Endothelial cell of coronary artery (primary cell): ENCODE data around the gene RESP18. TPM values are rescaled to one million over a fixed set of nuclear protein-coding genes. Genes with fewer than 3 reads are reported as not detected.

ENCODE experiments used
- total RNA-seq: library from RNA; depleted of rRNA; stranded (reverse); fragments of >200 nt; gene quantifications from 2 replicates; pipeline ENCODE4 v1.2.3, GENCODE V29; 2014

Gene RESP18
- not detected in 2 replicates for total RNA-seq

DNA sequence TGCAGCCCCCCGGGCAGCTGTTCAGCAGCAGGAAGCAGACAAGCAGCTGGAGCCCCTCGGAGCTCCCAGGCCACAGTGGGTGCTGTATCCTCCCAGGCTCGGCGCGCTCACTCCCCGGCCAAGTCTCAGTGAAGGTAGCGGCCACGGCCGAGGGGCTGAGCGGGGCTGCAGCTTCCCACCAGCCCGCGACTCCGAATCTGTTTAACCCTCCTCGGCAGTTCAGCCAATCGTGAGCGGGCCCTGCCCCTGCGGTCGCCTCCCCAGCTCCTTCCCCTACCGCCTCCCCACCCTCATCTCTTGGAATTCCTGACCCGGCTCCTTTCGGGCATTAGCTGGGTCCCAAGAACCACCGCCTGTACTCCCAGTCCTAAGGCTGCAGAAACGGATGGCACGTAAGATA lies at the start of gene RESP18:
Gene RESP18 (minus strand): TSS at position 203 of the 400 bp plus-strand sequence.

DNA sequence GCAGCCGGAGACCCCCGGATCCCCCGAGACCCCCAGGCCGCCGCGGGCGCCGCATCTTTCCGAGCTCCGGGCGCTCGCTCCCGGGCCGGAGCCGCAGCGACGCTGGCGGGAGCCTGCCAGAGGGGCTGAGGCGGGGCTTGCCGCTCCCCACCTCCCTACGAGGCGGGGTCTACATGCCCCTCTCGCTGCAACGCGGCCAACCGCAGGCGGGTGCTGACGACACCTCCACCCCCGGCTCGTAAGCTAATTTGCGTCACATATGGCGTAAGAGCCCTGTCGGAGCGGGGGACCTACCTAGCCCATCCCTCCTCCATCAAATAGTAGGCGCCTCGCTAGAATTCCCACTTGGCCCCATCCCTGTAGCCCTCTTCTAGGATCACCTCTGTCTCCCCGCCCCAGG lies 23.3 kb downstream of the RESP18 start, which contains the start of gene PTPRN:
Gene PTPRN (minus strand): TSS at position 124 of the 400 bp plus-strand sequence. CDS start 69 bp downstream, at position 55.

DNA sequence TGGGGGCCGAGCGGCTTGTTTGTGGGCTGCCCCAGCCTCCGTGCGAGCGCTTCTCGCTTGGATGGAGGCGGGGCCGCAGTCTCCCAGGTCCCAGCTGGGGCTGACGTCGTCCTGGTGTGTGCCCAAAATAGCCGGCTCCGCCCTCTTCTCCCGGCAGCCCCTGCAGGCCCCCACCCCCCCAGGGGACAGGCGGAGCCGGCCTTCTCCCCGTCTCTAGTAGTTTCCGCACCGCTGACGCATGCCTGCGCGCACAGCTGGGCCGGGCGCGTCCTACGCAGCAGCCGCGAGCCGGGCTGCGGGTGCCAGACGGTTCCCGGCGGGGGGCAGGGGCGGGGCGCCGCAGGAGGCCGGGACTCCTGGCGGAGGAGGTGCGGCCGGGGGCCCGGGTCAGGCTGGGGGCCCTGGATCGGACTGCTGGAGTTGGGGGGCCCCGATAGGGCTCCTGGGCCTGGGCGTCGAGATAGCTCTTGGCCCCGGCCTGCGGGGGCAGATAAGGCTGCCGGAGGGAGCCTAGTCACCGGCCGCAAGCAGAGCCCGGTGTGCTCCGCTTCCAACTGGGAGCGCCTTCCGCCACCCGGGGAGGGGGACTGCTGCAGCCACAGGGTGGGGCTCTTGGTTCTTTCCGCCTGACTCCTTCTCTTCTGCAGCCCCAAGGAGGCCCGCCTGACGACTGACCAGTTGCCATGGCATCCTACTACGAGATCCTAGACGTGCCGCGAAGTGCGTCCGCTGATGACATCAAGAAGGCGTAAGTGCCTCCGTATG lies 53.2 kb downstream of the RESP18 start, which contains the start of gene DNAJB2:
Gene DNAJB2 (plus strand): TSS at position 216 of the 765 bp plus-strand sequence. CDS start 468 bp downstream, at position 684.

Other genes with a start within 250 kb of the RESP18 start
- 12.1 and 13.6 TPM in 2 replicates for gene NHEJ1, start 171.9 kb downstream of the RESP18 start, total RNA-seq
- gene SLC23A3, start 162.7 kb downstream of the RESP18 start, total RNA-seq, result 1.1 and 3.5 TPM in 2 replicates
- 16.4 and 17.3 TPM in 2 replicates for gene CNPPD1, start 155.8 kb downstream of the RESP18 start, total RNA-seq
- gene RETREG2, start 154.5 kb downstream of the RESP18 start, total RNA-seq, result 42.9 and 53.6 TPM in 2 replicates
- 21.1 and 22.1 TPM in 2 replicates for gene ZFAND2B, start 126.0 kb downstream of the RESP18 start, total RNA-seq
- 29.8 and 51.1 TPM in 2 replicates for gene ABCB6, start 113.8 kb downstream of the RESP18 start, total RNA-seq
- 31.8 and 48.4 TPM in 2 replicates for gene ATG9A, start 103.1 kb downstream of the RESP18 start, total RNA-seq
- 16.5 and 34.8 TPM in 2 replicates for gene ANKZF1, start 102.9 kb downstream of the RESP18 start, total RNA-seq
- gene GLB1L, start 87.3 kb downstream of the RESP18 start, total RNA-seq, result 3.3 and 4.0 TPM in 2 replicates
- gene STK16, start 87.3 kb downstream of the RESP18 start, total RNA-seq, result 18.7 and 22.0 TPM in 2 replicates
- gene TUBA4B, start 79.5 kb downstream of the RESP18 start, total RNA-seq, result not detected in 2 replicates
- 5.1 and 5.2 TPM in 2 replicates for gene TUBA4A, start 78.8 kb downstream of the RESP18 start, total RNA-seq
- 17.4 and 25.6 TPM in 2 replicates for gene DNAJB2, start 53.4 kb downstream of the RESP18 start, total RNA-seq
- gene PTPRN, start 23.3 kb downstream of the RESP18 start, total RNA-seq, result not detected in 2 replicates
- 42.4 and 44.0 TPM in 2 replicates for gene DNPEP, start 55.2 kb upstream of the RESP18 start, total RNA-seq
- not detected in 2 replicates for gene DES, start 85.6 kb upstream of the RESP18 start, total RNA-seq
- gene SPEG, start 102.1 kb upstream of the RESP18 start, total RNA-seq, result 0.63 and 4.2 TPM in 2 replicates
- gene GMPPA, start 166.1 kb upstream of the RESP18 start, total RNA-seq, result 38.0 and 45.6 TPM in 2 replicates
- not detected in 2 replicates for gene ASIC4, start 181.7 kb upstream of the RESP18 start, total RNA-seq
- gene CHPF, start 211.1 kb upstream of the RESP18 start, total RNA-seq, result 0.72 and 29.2 TPM in 2 replicates
- gene TMEM198, start 211.3 kb upstream of the RESP18 start, total RNA-seq, result 0.09 TPM in 1 of 2 replicates, not detected in the other
- gene OBSL1, start 238.8 kb upstream of the RESP18 start, total RNA-seq, result 16.5 and 22.0 TPM in 2 replicates
- 0.09 and 0.19 TPM in 2 replicates for gene INHA, start 239.6 kb upstream of the RESP18 start, total RNA-seq